HG02642 (cell line): ENCODE measurements around the gene CEP41.

Experiments used
- ATAC-seq: cut with Tn5 transposase; IDR thresholded peaks from one replicate; pipeline ENCODE4 v1.9.1; 2021; ENCODE audit warnings: mild to moderate bottlenecking; ENCODE audit not compliant: unreplicated experiment, poor library complexity

Gene CEP41

DNA sequence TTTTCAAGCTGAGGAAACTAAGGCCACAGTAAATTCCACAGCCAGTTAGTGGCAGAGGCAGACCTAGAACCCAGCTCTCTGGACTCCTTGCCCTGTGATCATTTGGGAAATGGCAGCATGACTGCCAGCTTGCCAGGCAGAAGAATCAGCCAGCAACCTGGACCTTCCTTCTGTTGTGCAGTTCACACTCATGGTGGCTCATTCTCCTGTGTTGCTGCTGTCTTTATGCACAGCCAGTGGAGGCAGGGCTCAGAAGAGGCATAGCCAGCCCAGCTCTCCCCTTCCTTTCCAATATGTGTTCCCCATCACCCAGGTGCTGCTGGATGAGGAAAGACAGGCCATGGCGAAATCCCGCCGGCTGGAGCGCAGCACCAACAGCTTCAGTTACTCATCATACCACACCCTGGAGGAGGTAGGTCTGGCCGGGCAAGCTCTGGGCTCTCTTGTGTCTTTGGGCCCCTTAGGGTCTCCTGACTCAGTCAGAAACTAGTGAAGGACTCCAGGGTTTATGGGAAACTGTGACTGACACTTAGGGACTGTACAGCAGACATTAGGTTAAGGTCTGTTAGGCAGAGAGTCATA is 81.4 kb downstream of the CEP41 start:
- ATAC-seq = no peak

DNA sequence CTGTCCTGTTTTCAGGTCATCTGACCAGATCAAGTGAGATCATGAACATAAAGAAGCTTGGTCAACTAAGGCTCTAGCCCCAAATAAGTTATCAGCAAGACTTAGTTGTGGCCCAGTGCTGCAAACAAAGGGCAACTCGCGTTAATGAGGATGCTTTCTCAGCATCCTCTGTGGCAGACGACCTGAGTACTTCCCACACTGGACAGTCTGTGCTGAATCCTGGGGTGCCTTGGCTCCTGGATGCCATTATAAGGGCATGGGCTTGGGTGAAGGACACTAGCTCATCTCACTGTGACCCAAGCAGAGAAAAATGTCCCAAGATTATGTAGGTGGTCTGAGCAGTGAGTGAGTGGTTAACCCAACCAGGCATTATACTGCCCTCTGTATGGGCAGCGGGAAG is 82.3 kb downstream of the CEP41 start:
- no peak for ATAC-seq

GRCh38 chr7:130356876-130357611 is 83.8 kb downstream of the CEP41 start:
- ATAC-seq = no peak

DNA sequence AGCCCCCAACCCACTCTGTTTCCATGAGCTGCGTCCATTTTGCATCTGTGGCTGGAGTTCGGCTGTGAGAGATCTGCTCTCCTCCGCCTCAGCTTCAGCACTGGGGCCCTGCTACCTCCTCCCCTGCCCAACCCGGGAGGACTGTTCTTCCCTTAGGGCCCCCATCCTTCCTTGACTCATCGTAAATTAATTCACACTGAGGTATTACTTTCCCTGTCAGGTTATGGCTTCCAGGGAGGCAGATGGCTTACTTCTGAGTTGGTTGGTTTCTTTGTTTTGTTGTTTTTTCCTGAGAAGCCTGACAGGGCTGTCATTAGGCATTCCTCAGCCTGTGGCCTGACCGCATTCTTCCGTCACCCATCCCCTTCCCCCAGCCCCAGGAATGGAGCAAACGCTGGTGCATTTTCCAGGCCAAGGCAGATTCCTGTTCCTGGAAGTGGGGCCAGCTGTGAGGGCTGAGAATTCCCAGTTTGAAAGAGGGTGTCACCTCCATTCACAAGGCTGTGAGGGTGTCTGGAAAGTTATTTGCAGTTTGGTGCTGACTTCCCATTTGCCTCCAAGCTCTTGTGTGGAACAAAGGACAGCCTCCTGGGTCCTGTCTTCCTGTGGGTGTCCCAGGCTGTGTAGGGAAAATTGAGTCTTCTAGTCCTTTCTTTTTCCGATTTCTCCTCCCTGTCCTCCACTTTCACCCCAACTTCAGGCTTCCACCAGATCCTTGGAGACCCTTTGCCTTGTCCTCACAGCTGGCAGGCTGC is 84.5 kb downstream of the CEP41 start:
- ATAC-seq = no peak

- ATAC-seq = no peak
Observed at GRCh38 chr7:130353196-130353595, 87.6 kb downstream of the CEP41 start.

GRCh38 chr7:130352194-130353074 is 88.4 kb downstream of the CEP41 start:
- ATAC-seq = no peak

GRCh38 chr7:130351791-130352090 is 89.1 kb downstream of the CEP41 start:
- ATAC-seq = no peak

DNA sequence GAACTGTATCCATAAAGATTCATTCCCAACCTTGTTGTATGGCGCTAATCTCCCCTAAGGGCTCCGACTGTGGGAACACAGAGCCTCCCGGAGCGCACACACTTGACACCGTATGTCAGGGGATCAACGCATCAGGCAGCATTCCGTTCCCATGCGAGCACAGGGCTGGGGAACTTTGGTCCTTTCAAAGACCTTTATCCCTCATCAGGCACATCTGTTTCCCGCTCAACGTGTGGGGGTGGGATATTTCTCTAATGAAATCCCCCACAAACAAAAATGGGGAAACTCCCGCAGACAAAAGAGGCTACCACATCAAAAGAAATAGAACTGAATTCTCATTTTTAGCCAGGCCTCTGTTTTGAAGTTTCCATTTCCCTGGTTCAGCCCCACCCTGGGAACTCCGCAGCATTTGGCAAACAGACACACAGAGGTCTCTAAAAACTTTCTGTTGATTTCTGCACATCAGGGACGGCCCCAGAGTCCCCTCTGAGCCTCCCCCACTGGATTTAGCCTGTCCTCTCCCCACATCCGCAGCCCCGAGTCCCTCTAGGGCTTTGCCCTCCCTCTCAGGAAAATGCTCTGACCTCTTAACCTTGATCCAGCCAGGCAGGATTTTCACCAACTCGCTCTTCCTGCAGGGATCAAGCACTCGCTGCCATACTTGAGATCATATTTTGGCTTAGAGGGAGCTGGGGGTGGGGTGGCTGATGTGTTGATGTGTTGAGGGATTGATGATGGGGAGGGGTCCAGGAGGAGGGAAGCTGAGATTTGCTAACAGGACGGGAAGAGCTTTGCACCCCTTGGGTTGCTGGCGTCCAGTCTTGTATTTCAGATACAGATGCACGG is 89.6 kb downstream of the CEP41 start:
- ATAC-seq = no peak

DNA sequence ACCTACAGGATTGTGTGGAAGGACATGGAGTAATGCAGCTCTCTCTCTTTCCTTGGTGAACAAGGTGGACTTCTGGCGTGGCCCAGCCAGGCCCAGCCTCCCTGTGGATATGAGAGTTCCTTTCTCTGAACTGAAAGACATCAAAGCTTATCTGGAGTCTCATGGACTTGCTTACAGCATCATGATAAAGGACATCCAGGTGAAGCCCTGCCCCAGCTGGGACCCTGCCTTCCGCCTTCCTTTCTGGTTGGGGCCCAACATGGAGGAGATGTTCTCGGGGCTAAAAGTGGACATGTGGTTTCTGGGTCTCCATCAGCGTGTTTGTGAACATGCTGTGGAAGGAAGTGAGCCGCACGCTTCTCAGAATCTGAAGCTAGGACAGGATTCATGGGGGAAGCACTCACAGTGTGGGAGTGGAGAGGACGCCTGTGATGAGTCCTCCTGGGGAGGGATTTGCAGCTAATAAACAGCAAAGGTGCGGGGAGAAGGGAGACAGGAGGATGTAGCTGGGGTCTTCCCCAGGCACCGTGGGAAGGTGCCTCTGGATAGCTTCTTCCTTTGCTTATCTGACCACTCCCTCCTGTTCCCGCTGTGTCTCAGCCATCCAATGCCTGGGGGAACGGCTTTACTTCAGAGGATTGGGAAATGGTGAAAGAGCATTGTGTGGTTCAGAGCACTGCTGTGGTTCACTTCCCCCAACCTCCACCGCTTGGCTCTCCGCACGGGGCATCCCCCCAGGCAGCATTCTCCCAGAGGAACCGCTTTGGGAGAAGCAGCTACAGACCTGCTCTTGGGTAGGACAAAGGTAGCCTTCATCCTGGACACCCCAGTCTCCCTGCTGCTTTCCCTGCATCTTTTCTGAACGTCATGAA is 90.7 kb downstream of the CEP41 start:
- ATAC-seq = no peak

- no peak for ATAC-seq
Observed at GRCh38 chr7:130346941-130347340, 93.9 kb downstream of the CEP41 start.

DNA sequence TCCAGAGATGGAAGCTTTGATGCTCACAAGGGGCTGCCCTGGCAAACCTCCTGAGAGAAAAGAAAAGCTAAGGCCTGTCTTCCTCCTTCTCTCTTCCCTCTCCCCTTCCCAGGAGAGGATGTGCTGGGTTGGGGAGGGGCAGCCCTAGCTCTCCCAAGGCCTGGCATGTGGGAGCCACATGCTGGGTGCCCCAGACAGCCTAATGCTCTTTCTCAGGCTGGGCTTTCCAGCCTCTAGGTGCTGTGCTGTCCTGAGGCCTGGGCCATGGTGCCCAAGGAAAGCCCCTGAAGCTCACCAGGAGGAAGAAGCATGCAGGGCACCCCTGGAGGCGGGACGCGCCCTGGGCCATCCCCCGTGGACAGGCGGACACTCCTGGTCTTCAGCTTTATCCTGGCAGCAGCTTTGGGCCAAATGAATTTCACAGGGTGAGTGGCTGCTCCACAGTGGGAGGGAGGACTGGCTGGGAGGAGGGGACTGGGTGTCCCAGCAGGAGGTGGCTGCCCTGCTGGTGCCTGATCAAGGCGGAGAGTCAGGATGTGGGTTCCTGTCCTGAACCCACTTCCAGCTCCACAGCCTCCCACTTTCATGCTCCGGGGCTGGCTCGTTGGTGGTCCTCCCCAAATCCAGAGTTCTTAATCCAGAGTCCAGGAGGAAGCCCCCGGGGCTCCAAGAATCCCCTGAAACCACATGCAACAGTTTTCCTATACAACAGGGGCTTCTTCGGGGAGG is 94.5 kb downstream of the CEP41 start:
- no peak for ATAC-seq

DNA sequence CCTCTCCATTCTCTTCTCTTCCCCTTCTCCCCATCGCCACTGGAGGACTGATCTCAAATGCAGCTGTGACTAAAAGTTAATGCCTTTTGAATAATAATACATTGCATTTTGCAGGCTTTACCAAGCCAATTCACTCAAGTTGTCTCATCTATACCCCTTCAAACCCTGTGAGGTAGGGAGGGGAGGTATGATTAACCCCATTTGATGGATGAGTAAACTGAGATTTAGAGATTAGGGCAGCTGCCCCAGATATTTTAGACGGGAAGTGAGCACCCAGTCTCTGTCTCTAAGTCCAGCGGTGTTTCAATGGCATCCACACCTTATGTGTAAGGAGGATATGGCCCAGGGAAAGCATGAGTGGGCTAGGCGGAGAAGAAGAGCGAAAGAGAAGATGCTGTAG is 95.1 kb downstream of the CEP41 start:
- no peak for ATAC-seq

GRCh38 chr7:130345136-130345535 is 95.7 kb downstream of the CEP41 start:
- ATAC-seq = no peak

DNA sequence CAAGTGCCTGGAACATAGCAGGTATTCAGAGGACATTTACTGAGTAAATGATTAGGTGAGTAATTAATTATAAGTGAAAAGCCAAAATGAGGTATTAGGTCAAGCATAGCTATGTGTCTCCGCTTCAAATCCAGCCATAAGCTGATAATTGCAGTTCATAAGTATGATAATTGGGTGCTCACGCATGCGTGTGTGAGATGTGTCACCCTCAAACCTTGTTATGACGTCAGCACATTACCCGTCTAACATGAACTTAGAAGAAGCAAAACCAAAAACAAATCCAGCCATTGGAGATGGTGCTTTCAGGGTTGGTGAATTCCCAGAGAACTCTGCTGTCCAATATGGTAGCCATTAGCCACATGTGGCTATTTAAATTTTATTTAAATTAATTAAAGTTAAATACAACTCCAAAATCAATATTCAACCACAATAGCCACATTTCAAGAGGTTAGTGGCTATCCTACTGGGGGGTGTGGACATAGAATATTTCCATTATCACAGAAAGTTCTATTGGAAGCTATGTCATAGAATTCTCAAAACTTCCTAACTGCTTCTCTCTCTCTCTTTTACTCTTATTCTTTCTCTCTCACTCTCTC is 96.4 kb downstream of the CEP41 start, which contains the start of gene CPA5:
Gene CPA5 (plus strand): TSS at position 546 of the 596 bp plus-strand sequence. CDS start 1,670 bp downstream, outside the sequence.
- no peak for ATAC-seq
